T-cell (primary cell): ENCODE results near the gene TRPM4. TPM values are rescaled to one million over a fixed set of nuclear protein-coding genes. Genes with fewer than 3 reads are reported as not detected.

Experiments used
- ATAC-seq, 4 experiments: fragments of 200-7000 bp in 3 of 4; fragments of 150-1000 bp in 1 of 4; cut with Tn5 transposase; replicated peaks in 1 of 4; 1 replicate in 3 of 4; 2 replicates in 1 of 4; pipeline ENCODE4 v1.10.0; 2021; ENCODE audit warnings: moderate library complexity in 3 of 4, mild to moderate bottlenecking in 2 of 4, moderate number of reproducible peaks in 1 of 4
- CTCF ChIA-PET, 2 donors: fragments of 300-600 bp; sonication (Branson Sonifier 250); formaldehyde crosslinking; loops; one replicate each; lab custom pipeline; 2022; ENCODE audit warnings: antibody characterized with exemption in 2 of 2; lab: Charles Lee
- POLR2A ChIA-PET, 2 donors: fragments of 300-600 bp; sonication (Branson Sonifier 250); formaldehyde crosslinking; loops; one replicate each; lab custom pipeline; 2022; ENCODE audit warnings: antibody characterized with exemption in 2 of 2; lab: Charles Lee
- DNase-seq, 35 experiments: peaks; one replicate each; pipeline versions ENCODE4 v3.0.0 to v3.0.0-alpha.2; 2013 to 2023
- H3K27ac ChIP-seq: one replicate; pipeline ENCODE4 v1.5.1; 2013; ENCODE audit warnings: low read length
- H3K27me3 ChIP-seq, 2 experiments: replicated peaks in 1 of 2; 1 replicate in 1 of 2; 2 replicates in 1 of 2; pipeline versions ENCODE4 v1.6.1 to v1.7.0; 2013; ENCODE audit warnings: low read length in 1 of 2, mixed read lengths in 1 of 2; ENCODE audit not compliant: control insufficient read depth in 2 of 2, insufficient read depth in 2 of 2; ENCODE audit errors: extremely low read depth in 1 of 2
- H3K36me3 ChIP-seq, 2 donors: 1 replicate in 1 of 2; 2 replicates in 1 of 2; pipeline versions ENCODE4 v1.6.1 to v1.7.0; 2013; ENCODE audit warnings: low read length in 1 of 2; ENCODE audit not compliant: control insufficient read depth in 2 of 2, insufficient read depth in 1 of 2; ENCODE audit errors: extremely low read depth in 1 of 2
- H3K4me1 ChIP-seq, 2 experiments: 1 replicate in 1 of 2; 2 replicates in 1 of 2; pipeline versions ENCODE4 v1.6.1 to v1.7.0; 2013; ENCODE audit warnings: low read length in 2 of 2, mixed read lengths in 1 of 2; ENCODE audit not compliant: insufficient read depth in 2 of 2, control insufficient read depth in 1 of 2; ENCODE audit errors: extremely low read depth in 1 of 2
- H3K4me3 ChIP-seq, 2 donors: 1 replicate in 1 of 2; 2 replicates in 1 of 2; pipeline versions ENCODE4 v1.5.1 to v1.7.0; 2013; ENCODE audit warnings: mild to moderate bottlenecking in 2 of 2, low read length in 1 of 2, moderate library complexity in 1 of 2; ENCODE audit not compliant: control insufficient read depth in 1 of 2; ENCODE audit errors: extremely low read depth in 1 of 2
- H3K9me3 ChIP-seq: 2 replicates; pipeline ENCODE4 v1.7.0; 2013
- H3K27ac Mint-ChIP-seq, 2 donors: one replicate each; pipeline ENCODE4 v1.8.0; 2020 to 2021; ENCODE audit warnings: mild to moderate bottlenecking in 2 of 2, mixed read lengths in 2 of 2
- H3K27me3 Mint-ChIP-seq, 2 donors: one replicate each; pipeline ENCODE4 v1.8.0; 2021 to 2022; ENCODE audit warnings: mixed read lengths in 2 of 2
- H3K36me3 Mint-ChIP-seq: one replicate; pipeline ENCODE4 v1.8.0; 2021; ENCODE audit warnings: mixed read lengths
- H3K4me1 Mint-ChIP-seq, 3 donors: one replicate each; pipeline ENCODE4 v1.8.0; 2020 to 2022; ENCODE audit warnings: mixed read lengths in 3 of 3, mild to moderate bottlenecking in 1 of 3
- H3K4me3 Mint-ChIP-seq, 3 donors: one replicate each; pipeline ENCODE4 v1.8.0; 2020 to 2022; ENCODE audit warnings: mild to moderate bottlenecking in 3 of 3, mixed read lengths in 3 of 3, moderate library complexity in 3 of 3
- H3K9me3 Mint-ChIP-seq, 3 donors: one replicate each; pipeline ENCODE4 v1.8.0; 2020 to 2022; ENCODE audit warnings: mixed read lengths in 3 of 3
- WGBS: methylation state at CpG from one replicate; pipeline ENCODE4 v1.1.5; 2013; ENCODE audit warnings: missing lambda C conversion rate; ENCODE audit not compliant: insufficient coverage; 5-methylcytosine and 5-hydroxymethylcytosine counted together
- total RNA-seq, 35 experiments: library from RNA in 6 of 35; stranded (reverse) in 6 of 35; fragments of 120-200 nt in 1 of 35; gene quantifications; one replicate each; pipeline versions ENCODE4 v1.2.1 to v1.2.4 and lab custom pipeline; 2013 to 2026

The TRPM4 gene
- total RNA-seq, 5 donors from 2014 or later (not counting 1 experiment from before 2014, with no cell fraction given) = 0.43 to 0.89 (median 0.50) TPM; not detected in 2

- H3K9me3 Mint-ChIP-seq = no peaks in the 10 kb centered on the region
- ATAC-seq = no peak
- WGBS = 86% methylated on average over 12 of the region's 13 CpGs
- no peaks in the 10 kb centered on the region for H3K36me3 Mint-ChIP-seq
- Histone ChIP-seq H3K9me3 (no peaks in the 10 kb centered on the region), H3K4me1 (peaks cover 2 to 12% of the 10 kb centered on the region in 2 experiments), H3K27me3 (peaks cover 3 to 60% of the 10 kb centered on the region in 2 experiments), H3K36me3 (no peaks in the 10 kb centered on the region), H3K4me3 (no peak overlapping the region), H3K27ac (no peak overlapping the region)
- H3K4me3 Mint-ChIP-seq = no peak overlapping the region
- H3K4me1 Mint-ChIP-seq = peaks cover 6 to 9% (median 8%) of the 10 kb centered on the region in 3 donors
- no peak overlapping the region for H3K27ac Mint-ChIP-seq
- DNase-seq = no peak
- H3K27me3 Mint-ChIP-seq = peaks cover 40 to 45% of the 10 kb centered on the region in 2 donors
- POLR2A ChIA-PET = no interaction called here
- CTCF ChIA-PET = no interaction called here
Measured at GRCh38 chr19:49160450-49161189, 3.0 kb downstream of the TRPM4 start.

GRCh38 chr19:49161987-49162386 is 4.4 kb downstream of the TRPM4 start:
- H3K27me3 ChIP-seq = peaks cover 3 to 58% of the 10 kb centered on the region in 2 experiments
- Mint-ChIP-seq H3K27me3 (peaks cover 40 to 43% of the 10 kb centered on the region in 2 donors), H3K27ac (no peak overlapping the region), H3K4me3 (no peak overlapping the region), H3K9me3 (no peaks in the 10 kb centered on the region), H3K36me3 (no peaks in the 10 kb centered on the region), H3K4me1 (peaks cover 6 to 9% (median 8%) of the 10 kb centered on the region in 3 donors)
- peaks cover 2 to 12% of the 10 kb centered on the region in 2 experiments for H3K4me1 ChIP-seq
- H3K27ac ChIP-seq = no peak overlapping the region
- 52% methylated on average over 4 of the region's 4 CpGs for WGBS
- DNase-seq = no peak
- ATAC-seq = no peak
- no peak overlapping the region for H3K4me3 ChIP-seq
- ChIA-PET POLR2A (no interaction called here), CTCF (no interaction called here)
- no peaks in the 10 kb centered on the region for H3K9me3 ChIP-seq
- no peaks in the 10 kb centered on the region for H3K36me3 ChIP-seq

- H3K9me3 Mint-ChIP-seq = no peaks in the 10 kb centered on the region
- peaks cover 0 to 42% of the 10 kb centered on the region in 2 experiments for H3K27me3 ChIP-seq
- ATAC-seq (no peak), DNase-seq (no peak)
- H3K27me3 Mint-ChIP-seq = peaks cover 20 to 23% of the 10 kb centered on the region in 2 donors
- CTCF ChIA-PET = no interaction called here
- no peak overlapping the region for H3K4me3 Mint-ChIP-seq
- H3K4me1 Mint-ChIP-seq = no peaks in the 10 kb centered on the region
- no peaks in the 10 kb centered on the region for H3K36me3 Mint-ChIP-seq
- 87% methylated on average over 13 of the region's 24 CpGs for WGBS
- H3K9me3 ChIP-seq = no peaks in the 10 kb centered on the region
- no peak overlapping the region for H3K27ac Mint-ChIP-seq
- H3K27ac ChIP-seq = no peak overlapping the region
- H3K36me3 ChIP-seq = no peaks in the 10 kb centered on the region
- no peaks in the 10 kb centered on the region for H3K4me1 ChIP-seq
- no peak overlapping the region for H3K4me3 ChIP-seq
- POLR2A ChIA-PET = no interaction called here
Measured at GRCh38 chr19:49165111-49165750, 7.6 kb downstream of the TRPM4 start.

GRCh38 chr19:49165865-49166301 is 8.3 kb downstream of the TRPM4 start:
- no peaks in the 10 kb centered on the region for H3K36me3 ChIP-seq
- ATAC-seq (no peak), DNase-seq (no peak)
- H3K9me3 ChIP-seq = no peaks in the 10 kb centered on the region
- ChIA-PET CTCF (no interaction called here), POLR2A (no interaction called here)
- H3K4me3 ChIP-seq = no peak overlapping the region
- H3K4me1 ChIP-seq = no peaks in the 10 kb centered on the region
- H3K27me3 ChIP-seq = peaks cover 0 to 38% of the 10 kb centered on the region in 2 experiments
- no peak overlapping the region for H3K27ac ChIP-seq
- no peaks in the 10 kb centered on the region for H3K9me3 Mint-ChIP-seq
- no peaks in the 10 kb centered on the region for H3K36me3 Mint-ChIP-seq
- WGBS = 81% methylated on average over 30 of the region's 30 CpGs
- no peak overlapping the region for H3K27ac Mint-ChIP-seq
- H3K27me3 Mint-ChIP-seq = peaks cover 13 to 21% of the 10 kb centered on the region in 2 donors
- H3K4me3 Mint-ChIP-seq = no peak overlapping the region
- no peaks in the 10 kb centered on the region for H3K4me1 Mint-ChIP-seq

GRCh38 chr19:49167857-49168409 is 10.3 kb downstream of the TRPM4 start:
- Mint-ChIP-seq H3K4me3 (no peak overlapping the region), H3K36me3 (no peaks in the 10 kb centered on the region), H3K27ac (no peak overlapping the region), H3K4me1 (no peaks in the 10 kb centered on the region), H3K27me3 (peaks cover 16 to 17% of the 10 kb centered on the region in 2 donors), H3K9me3 (no peaks in the 10 kb centered on the region)
- H3K36me3 ChIP-seq = no peaks in the 10 kb centered on the region
- CTCF ChIA-PET = no interaction called here
- DNase-seq (no peak), ATAC-seq (no peak)
- H3K4me3 ChIP-seq = no peak overlapping the region
- no peaks in the 10 kb centered on the region for H3K4me1 ChIP-seq
- WGBS = 85% methylated on average over 17 of the region's 25 CpGs
- peaks cover 0 to 39% of the 10 kb centered on the region in 2 experiments for H3K27me3 ChIP-seq
- H3K9me3 ChIP-seq = no peaks in the 10 kb centered on the region
- H3K27ac ChIP-seq = no peak overlapping the region
- POLR2A ChIA-PET = no interaction called here

DNA sequence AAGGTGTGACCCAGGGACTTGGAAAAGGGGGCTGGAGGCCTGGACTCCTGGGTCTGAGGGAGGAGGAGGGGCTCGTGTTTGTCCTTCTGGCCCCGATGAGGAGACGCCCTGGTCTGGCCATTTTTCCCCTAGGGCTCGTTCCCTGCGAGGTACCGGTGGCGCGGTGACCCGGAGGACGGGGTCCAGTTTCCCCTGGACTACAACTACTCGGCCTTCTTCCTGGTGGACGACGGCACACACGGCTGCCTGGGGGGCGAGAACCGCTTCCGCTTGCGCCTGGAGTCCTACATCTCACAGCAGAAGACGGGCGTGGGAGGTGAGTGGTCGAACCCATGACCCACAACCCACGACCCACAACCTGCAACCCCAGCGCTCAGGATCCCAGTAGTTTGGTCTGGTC is 10.8 kb downstream of the TRPM4 start:
- no peaks in the 10 kb centered on the region for H3K9me3 Mint-ChIP-seq
- H3K36me3 Mint-ChIP-seq = no peaks in the 10 kb centered on the region
- DNase-seq (no peak), ATAC-seq (no peak)
- H3K27me3 Mint-ChIP-seq = peaks cover 16 to 17% of the 10 kb centered on the region in 2 donors
- Histone ChIP-seq H3K36me3 (no peaks in the 10 kb centered on the region), H3K27me3 (peaks cover 0 to 41% of the 10 kb centered on the region in 2 experiments), H3K4me3 (no peak overlapping the region), H3K27ac (no peak overlapping the region), H3K9me3 (no peaks in the 10 kb centered on the region), H3K4me1 (no peaks in the 10 kb centered on the region)
- H3K27ac Mint-ChIP-seq = no peak overlapping the region
- no peak overlapping the region for H3K4me3 Mint-ChIP-seq
- WGBS = 93% methylated on average over 17 of the region's 23 CpGs
- ChIA-PET POLR2A (no interaction called here), CTCF (interaction anchor here in 1 of 2 donors (0.6 kb wide), 1 partner anchor 531 kb away, joined by 6 read pairs; no protein-coding TSS in a partner anchor)
- no peaks in the 10 kb centered on the region for H3K4me1 Mint-ChIP-seq
